HCT116 (cell line): Measurements from ENCODE around the gene PLD1.

ENCODE experiments used
- EZH2 ChIP-seq: fragments of 200-600 bp; sonication (generic); IDR thresholded peaks from 2 replicates; pipeline ENCODE4 v1.6.1; 2017; ENCODE audit warnings: antibody characterized with exemption, mixed run types
- EZH2phosphoT487 ChIP-seq: fragments of 200-600 bp; IDR thresholded peaks from 2 replicates; pipeline ENCODE4 v1.6.1; 2018; ENCODE audit warnings: antibody characterized with exemption, borderline replicate concordance
- FOSL1 ChIP-seq: IDR thresholded peaks from 2 replicates; pipeline ENCODE4 v1.6.1; 2012; ENCODE audit warnings: low read depth
- JUND ChIP-seq: IDR thresholded peaks from 2 replicates; pipeline ENCODE4 v1.6.1; 2012
- POLR2A ChIP-seq: IDR thresholded peaks from 2 replicates; pipeline ENCODE4 v1.7.0; 2011; ENCODE audit warnings: borderline replicate concordance; ENCODE audit not compliant: insufficient read depth, insufficient read length; ENCODE audit errors: extremely low read depth
- POLR2AphosphoS5 ChIP-seq: IDR thresholded peaks from 2 replicates; pipeline ENCODE4 v1.6.1; 2011; ENCODE audit warnings: mild to moderate bottlenecking, low read depth, low read length, moderate library complexity
- RAD21 ChIP-seq: IDR thresholded peaks from 2 replicates; pipeline ENCODE4 v1.6.1; 2012; ENCODE audit warnings: low read depth, mild to moderate bottlenecking
- ZFX ChIP-seq: fragments of 450-650 bp; IDR thresholded peaks from 2 replicates; pipeline ENCODE4 v1.6.1; 2017
- ZNF274 ChIP-seq: fragments of 200-500 bp; sonication (Bioruptor generic); IDR thresholded peaks from 2 replicates; pipeline ENCODE4 v1.6.1; 2014; ENCODE audit warnings: mild to moderate bottlenecking, low read depth, low read length, inconsistent platforms
- TF ChIP-seq, protein P1 (sequence below), 3 experiments: fragments of 200-600 bp in 1 of 3; sonication (generic) in 1 of 3; IDR thresholded peaks in 2 of 3; conservative IDR thresholded peaks in 1 of 3; 2 replicates each; pipeline ENCODE4 v1.5.1; 2012 to 2017; ENCODE audit warnings: low read depth in 2 of 3, low read length in 2 of 3, antibody characterized with exemption in 1 of 3, borderline replicate concordance in 1 of 3, control low read depth in 1 of 3, mild to moderate bottlenecking in 1 of 3, mixed read lengths in 1 of 3, mixed run types in 1 of 3, moderate library complexity in 1 of 3; ENCODE audit not compliant: insufficient read depth in 1 of 3
- TF ChIP-seq, protein P2 (sequence below): IDR thresholded peaks from 2 replicates; pipeline ENCODE4 v1.6.1; 2011; ENCODE audit warnings: mild to moderate bottlenecking, low read length, moderate library complexity; ENCODE audit not compliant: insufficient replicate concordance; ENCODE audit errors: extremely low read depth

DNA sequence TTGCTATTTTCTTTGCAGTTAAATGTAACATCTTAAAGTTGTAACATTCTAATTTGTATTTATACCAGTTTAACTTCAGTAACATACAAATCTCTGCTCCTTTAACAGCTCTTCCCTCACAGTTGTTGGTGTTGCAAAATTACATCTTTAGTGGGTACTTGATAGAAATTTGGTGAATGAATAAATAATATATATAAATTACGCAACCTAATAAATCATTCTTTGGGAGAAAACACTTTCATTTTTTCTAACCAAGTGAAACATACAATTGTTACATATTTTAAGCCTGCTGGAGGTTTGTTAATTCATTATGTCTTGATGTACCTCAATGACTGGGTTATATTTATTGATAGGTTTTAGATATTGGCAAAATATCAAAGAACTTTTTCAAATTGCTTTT is 118.8 kb downstream of the PLD1 start:
- TF ChIP-seq FOSL1 = no peak
- TF ChIP-seq ZNF274 = no peak
- no peak for TF ChIP-seq JUND
- no peak for TF ChIP-seq EZH2phosphoT487
- TF ChIP-seq POLR2A = no peak
- TF ChIP-seq, protein P1, sequence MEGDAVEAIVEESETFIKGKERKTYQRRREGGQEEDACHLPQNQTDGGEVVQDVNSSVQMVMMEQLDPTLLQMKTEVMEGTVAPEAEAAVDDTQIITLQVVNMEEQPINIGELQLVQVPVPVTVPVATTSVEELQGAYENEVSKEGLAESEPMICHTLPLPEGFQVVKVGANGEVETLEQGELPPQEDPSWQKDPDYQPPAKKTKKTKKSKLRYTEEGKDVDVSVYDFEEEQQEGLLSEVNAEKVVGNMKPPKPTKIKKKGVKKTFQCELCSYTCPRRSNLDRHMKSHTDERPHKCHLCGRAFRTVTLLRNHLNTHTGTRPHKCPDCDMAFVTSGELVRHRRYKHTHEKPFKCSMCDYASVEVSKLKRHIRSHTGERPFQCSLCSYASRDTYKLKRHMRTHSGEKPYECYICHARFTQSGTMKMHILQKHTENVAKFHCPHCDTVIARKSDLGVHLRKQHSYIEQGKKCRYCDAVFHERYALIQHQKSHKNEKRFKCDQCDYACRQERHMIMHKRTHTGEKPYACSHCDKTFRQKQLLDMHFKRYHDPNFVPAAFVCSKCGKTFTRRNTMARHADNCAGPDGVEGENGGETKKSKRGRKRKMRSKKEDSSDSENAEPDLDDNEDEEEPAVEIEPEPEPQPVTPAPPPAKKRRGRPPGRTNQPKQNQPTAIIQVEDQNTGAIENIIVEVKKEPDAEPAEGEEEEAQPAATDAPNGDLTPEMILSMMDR (IDR thresholded peaks at IDR 0.05 in 2 of 3, conservative IDR thresholded peaks at IDR 0.05 in 1 of 3; ENCODE audit: borderline replicate concordance in 1 of 3, insufficient read depth in 1 of 3, low read depth in 2 of 3, low read length in 2 of 3) = no peak
- TF ChIP-seq EZH2 = no peak
- no peak for TF ChIP-seq POLR2AphosphoS5
- TF ChIP-seq ZFX = no peak
- TF ChIP-seq, protein P2, sequence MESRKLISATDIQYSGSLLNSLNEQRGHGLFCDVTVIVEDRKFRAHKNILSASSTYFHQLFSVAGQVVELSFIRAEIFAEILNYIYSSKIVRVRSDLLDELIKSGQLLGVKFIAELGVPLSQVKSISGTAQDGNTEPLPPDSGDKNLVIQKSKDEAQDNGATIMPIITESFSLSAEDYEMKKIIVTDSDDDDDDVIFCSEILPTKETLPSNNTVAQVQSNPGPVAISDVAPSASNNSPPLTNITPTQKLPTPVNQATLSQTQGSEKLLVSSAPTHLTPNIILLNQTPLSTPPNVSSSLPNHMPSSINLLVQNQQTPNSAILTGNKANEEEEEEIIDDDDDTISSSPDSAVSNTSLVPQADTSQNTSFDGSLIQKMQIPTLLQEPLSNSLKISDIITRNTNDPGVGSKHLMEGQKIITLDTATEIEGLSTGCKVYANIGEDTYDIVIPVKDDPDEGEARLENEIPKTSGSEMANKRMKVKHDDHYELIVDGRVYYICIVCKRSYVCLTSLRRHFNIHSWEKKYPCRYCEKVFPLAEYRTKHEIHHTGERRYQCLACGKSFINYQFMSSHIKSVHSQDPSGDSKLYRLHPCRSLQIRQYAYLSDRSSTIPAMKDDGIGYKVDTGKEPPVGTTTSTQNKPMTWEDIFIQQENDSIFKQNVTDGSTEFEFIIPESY = no peak
- TF ChIP-seq RAD21 = no peak
